Measurements from ENCODE around the gene IFT122.
"Not testable (repeated sequence)": the region's sequence is repeated elsewhere in the genome, so short reads cannot be mapped to it uniquely, and the experiment has no call there.

IFT122 gene

GRCh38 chr3:129493206-129493605 is 53.2 kb downstream of the IFT122 start:
- no peak for DNase-seq (ENCODE audit: low read depth in 2 of 2)

GRCh38 chr3:129494499-129494898 is 54.5 kb downstream of the IFT122 start:
- DNase-seq (ENCODE audit: low read depth in 2 of 2): not testable (repeated sequence)

GRCh38 chr3:129495006-129495639 is 55.1 kb downstream of the IFT122 start:
- not testable (repeated sequence) for DNase-seq (ENCODE audit: low read depth in 2 of 2)

- not testable (repeated sequence) for DNase-seq (ENCODE audit: low read depth in 2 of 2)
Measured at GRCh38 chr3:129497876-129498275, 57.9 kb downstream of the IFT122 start.

- not testable (repeated sequence) for DNase-seq (ENCODE audit: low read depth in 2 of 2)
Measured at GRCh38 chr3:129498603-129499488, 58.8 kb downstream of the IFT122 start.

- DNase-seq (ENCODE audit: low read depth in 2 of 2): not testable (repeated sequence)
Measured at GRCh38 chr3:129499604-129500333, 59.7 kb downstream of the IFT122 start.

GRCh38 chr3:129500334-129500658 is 60.3 kb downstream of the IFT122 start:
- DNase-seq (ENCODE audit: low read depth in 2 of 2): no peak

- no peak for DNase-seq (ENCODE audit: low read depth in 2 of 2)
Measured at GRCh38 chr3:129501630-129502029, 61.6 kb downstream of the IFT122 start.

- no peak for DNase-seq (ENCODE audit: low read depth in 2 of 2)
Measured at GRCh38 chr3:129502641-129503408, 62.8 kb downstream of the IFT122 start.

- DNase-seq (ENCODE audit: low read depth in 2 of 2): no peak
Measured at GRCh38 chr3:129503471-129504291, 63.7 kb downstream of the IFT122 start.

GRCh38 chr3:129504471-129505100 is 64.6 kb downstream of the IFT122 start:
- DNase-seq (ENCODE audit: low read depth in 2 of 2): no peak

GRCh38 chr3:129505341-129505740 is 65.3 kb downstream of the IFT122 start:
- DNase-seq (ENCODE audit: low read depth in 2 of 2): no peak

- DNase-seq (ENCODE audit: low read depth in 2 of 2): no peak
Measured at GRCh38 chr3:129506231-129506742, 66.3 kb downstream of the IFT122 start.

- DNase-seq (ENCODE audit: low read depth in 2 of 2): no peak
Measured at GRCh38 chr3:129507181-129507831, 67.3 kb downstream of the IFT122 start.

- no peak for DNase-seq (ENCODE audit: low read depth in 2 of 2)
Measured at GRCh38 chr3:129512595-129512994, 72.6 kb downstream of the IFT122 start.

GRCh38 chr3:129513705-129514104 is 73.7 kb downstream of the IFT122 start:
- DNase-seq (ENCODE audit: low read depth in 2 of 2): no peak

GRCh38 chr3:129514110-129514509 is 74.1 kb downstream of the IFT122 start:
- no peak for DNase-seq (ENCODE audit: low read depth in 2 of 2)

GRCh38 chr3:129514563-129514962 is 74.5 kb downstream of the IFT122 start:
- DNase-seq (ENCODE audit: low read depth in 2 of 2): no peak

- not testable (repeated sequence) for DNase-seq (ENCODE audit: low read depth in 2 of 2)
Measured at GRCh38 chr3:129515108-129515820, 75.2 kb downstream of the IFT122 start.
